HuH-7 (cell line): Measurements from ENCODE around the gene RAB1A.

Source experiments
- DNase-seq: peaks from one replicate; pipeline ENCODE4 v3.0.0; 2011; ENCODE audit warnings: low spot score

The RAB1A gene

DNA sequence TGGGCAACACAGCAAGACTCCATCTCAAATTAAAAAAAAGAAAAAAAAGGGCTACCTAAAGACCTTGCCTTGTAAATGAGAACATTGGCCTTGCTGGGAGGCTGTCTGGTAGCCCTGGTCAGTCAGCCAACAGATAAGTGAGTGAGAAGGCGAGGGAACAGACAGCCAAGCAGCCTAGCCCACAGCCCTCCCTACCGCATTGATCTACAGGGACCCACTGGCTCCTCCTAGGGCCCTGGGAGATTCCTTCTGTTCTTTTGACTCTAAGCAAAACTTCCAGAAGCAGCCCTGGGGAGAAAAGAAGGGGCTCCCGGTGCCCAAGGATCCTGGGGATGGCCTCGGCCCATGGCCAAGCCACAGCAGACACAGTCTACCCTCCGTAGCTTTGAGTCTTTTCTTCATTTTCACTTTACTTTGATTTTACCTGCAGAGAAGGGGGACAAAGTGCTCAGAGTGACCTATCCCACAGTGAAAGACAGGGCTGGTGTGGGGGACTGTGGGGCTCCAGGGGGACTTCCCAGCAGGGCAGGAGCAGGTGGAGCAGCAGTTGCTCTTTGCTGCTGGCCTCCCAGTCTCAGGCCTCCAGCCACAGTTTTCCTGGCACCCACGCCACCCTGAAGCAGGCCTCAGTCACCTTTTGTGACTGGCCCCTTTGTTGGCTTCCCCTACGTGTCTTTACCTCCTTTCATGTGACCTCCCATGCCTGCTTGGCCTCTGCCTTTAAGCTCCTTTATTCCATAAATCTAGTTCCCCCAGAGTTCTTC is 68.6 kb downstream of the RAB1A start:
- DNase-seq, result no peak

GRCh38 chr2:65059071-65059470 is 70.8 kb downstream of the RAB1A start:
- DNase-seq, result no peak

DNA sequence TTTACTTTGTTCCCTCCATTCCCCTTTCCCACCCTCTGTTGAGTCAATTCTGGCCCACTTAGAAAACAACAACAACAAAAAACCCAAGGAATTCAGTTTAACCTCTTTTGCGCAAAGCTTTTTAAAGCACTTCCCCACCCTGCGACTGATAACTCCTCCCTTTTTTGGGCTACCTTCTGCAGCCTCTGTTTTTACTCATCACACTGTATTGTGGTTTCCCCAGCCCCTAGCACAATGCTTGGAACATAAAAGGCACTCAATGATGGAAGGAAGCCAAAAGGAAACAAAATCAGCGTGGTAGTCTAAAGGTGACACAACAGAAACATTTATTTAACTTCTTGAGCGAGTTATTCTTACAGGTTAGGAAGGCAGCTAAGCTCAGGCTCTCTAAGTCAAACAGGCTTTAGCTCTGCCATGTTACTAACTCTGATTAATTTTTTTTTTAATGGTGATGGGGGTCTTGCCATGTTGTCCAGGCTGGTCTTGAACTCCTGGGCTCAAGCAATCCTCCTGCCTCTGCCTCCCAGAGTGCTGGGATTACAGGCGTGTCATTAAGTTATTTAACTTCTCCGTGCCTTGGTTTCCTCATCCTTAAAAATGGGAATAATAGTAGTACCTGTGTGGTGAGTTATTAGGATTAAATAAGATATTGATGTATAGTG is 72.4 kb downstream of the RAB1A start:
- no peak for DNase-seq

DNA sequence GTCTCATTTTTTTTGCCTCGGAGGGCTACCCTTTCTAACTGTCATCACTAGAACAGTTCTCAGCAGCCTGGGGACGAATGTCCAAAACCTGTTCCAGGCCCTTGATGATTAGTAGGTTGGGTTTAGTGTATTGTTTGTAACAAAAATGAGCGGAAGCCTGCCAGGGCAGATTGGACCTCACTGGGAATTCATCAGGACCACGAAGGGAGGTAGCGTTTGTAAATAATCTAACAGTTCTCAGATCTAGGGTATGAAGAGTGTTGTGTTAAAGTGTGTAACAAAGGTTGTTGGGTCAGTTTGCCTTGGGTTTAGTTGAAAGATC is 72.9 kb downstream of the RAB1A start:
- no peak for DNase-seq

DNA sequence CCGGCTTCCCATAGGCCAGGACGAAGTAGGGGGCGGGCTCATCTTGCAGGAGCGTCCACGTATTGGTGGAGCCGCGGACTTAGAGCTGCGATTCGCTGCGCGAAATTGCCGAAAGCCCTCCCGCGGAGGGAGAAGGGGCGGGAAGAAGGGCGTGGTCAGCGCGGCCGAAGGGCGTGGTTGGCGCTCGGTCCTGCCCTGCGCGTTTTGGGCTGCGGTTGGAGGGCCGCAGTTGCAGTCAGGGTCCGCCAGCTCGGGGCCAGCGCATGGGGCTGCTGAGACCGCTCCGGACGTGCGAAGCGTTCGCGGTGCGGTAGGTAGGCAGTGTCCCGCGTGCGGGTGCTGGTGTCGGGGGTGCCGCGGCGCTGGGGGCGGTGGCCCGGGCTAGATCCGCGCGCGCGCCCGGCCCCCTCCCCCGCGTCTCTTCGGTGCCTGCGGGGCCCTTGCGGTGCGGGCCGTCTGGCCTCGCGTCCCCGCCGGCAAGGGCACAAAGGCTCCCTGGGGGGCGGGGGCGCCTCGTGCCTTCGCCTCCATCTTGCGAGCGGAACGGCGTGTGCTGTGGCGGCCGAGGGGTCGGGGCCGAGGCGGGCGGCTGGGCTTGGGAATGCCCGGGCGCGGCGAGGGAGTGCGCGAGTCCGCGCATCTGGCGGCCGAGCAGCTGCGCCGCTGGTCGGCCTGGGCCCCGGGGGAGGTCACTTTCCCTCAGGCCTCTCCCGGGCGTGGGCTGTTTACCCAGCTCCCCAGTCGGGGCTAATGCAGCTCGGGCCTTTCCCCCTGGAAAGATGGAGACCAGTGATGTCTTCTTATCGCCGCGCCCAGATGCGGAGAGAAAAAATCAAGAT is 73.5 kb downstream of the RAB1A start, which contains the start of gene CEP68:
Gene CEP68 (plus strand): TSS at position 202 of the 839 bp plus-strand sequence. CDS start 13,029 bp downstream, outside the sequence.
- DNase-seq, result peak; percentile 99

- DNase-seq, result peak; percentile 39
Observed at GRCh38 chr2:65055422-65056214, 74.3 kb downstream of the RAB1A start.

- DNase-seq, result peak; percentile 73
Observed at GRCh38 chr2:65054749-65055421, 75.0 kb downstream of the RAB1A start.

GRCh38 chr2:65053199-65053598 is 76.7 kb downstream of the RAB1A start:
- no peak for DNase-seq

DNA sequence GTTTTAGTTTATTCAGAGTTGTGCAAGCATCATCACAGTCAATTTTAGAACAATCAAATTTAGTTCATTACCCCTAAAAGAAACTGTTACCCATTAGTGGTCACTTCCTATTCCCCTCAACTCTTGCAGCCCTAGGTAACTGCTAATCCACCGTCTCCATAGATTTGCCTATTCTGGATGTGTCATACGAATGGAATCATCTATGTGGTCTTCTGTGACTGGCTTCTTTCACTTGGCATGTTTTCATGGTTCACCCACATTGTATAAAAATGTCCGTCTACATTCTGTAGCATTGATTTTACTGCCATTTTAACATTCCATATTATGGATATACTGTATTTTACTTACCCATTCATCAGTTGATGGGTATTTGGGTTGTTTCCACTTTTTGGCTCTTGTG is 79.0 kb downstream of the RAB1A start:
- DNase-seq, result no peak

DNA sequence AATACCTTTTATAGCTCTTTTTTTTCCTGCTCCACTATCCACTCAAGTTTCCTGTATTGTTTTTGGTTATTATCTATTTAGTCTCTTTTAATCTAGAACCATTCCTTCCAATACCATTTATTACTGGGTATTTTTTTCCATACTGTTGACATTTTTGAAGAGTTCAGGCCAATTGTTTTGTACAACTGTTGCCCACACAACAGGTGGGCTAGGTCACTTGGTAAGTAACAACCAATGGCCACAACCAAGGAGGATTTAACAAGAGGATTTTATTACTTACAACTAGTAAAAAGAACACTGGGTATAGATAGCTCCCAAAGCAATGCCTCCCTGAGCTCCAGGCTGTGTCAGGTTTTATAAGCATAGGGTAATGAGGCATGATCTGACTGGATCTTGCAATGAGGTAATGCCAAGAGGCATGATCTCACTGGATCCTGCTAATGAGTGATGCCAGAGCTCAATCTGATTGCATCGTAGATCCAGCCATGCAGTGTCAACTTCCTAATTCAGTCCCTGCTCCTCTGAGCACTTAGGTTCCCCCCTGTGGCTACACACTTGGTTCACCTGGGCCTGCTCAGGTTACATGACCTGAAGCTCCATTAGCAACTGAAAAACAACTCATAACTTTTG is 80.8 kb downstream of the RAB1A start:
- DNase-seq, result no peak

- no peak for DNase-seq
Observed at GRCh38 chr2:65046633-65047407, 83.1 kb downstream of the RAB1A start.

DNA sequence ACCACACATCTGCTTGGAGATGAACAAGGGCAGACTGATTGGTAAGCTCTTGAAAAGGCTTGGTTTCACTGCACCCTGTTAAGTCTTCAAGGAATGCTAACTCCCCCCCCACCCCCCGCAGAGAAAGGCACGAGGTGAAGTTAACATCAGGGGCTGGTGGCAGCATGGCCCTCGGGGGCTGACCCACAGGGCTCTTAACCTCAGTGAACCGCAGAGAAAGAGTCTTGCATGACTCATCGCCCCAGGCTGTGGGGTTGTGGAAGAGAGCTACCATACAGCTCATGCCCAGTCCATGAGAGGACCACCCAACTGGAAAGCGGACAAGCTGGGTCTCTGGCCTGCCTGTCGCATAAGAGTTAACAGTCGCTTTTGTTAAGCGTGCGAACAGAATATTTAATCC is 84.3 kb downstream of the RAB1A start:
- DNase-seq, result no peak

- DNase-seq, result no peak
Observed at GRCh38 chr2:65044097-65044735, 85.7 kb downstream of the RAB1A start.

- DNase-seq, result no peak
Observed at GRCh38 chr2:65043001-65043400, 86.9 kb downstream of the RAB1A start.

- peak; percentile 77 for DNase-seq
Observed at GRCh38 chr2:65040400-65041261, 89.3 kb downstream of the RAB1A start.

DNA sequence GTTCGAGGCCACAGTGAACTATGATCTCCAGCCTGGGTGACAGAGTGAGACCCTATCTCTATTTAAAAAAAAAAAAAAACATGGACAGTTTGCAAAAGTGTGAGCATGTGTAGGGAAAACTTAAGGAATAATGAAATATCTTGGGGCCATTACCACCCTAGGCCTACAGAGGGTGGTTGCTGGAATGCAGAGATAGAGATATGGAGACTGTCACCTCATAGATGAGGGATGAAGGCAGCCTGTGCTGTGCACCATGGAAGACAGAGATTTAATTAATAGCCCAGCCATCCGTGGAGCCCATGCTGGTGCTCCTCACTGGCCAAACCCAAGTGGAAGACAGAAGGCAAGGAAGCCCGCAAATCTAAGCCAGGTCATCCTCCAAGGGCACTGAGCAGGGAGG is 90.3 kb downstream of the RAB1A start:
- DNase-seq, result no peak

DNA sequence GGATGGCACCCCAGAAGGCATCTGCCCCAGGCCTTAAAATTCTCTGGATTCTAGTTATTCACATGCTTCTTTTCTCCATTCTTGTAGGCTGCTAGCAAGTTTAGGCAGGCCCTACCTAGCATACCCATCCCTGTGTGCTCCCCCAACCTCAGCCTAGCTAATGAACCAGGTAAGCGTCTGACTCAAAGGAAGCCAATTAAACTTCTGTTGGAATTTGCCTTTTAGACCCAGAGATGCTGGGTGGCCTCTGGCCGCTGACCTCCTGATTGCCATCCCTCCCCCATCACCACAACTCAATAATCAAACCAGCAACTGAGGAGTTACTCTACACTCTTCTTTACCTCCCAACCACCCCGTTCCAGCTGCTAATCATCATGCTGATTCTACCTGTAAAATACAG is 92.7 kb downstream of the RAB1A start:
- no peak for DNase-seq
